ENCODE measurements around the gene ANKRD60.

ANKRD60 gene

GRCh38 chr20:58243653-58244410 lies 15.4 kb upstream of the ANKRD60 start:
- TF ChIP-seq CTCF (IDR thresholded peaks at IDR 0.05; ENCODE audit: low read depth, low read length): no peak
- no peak for DNase-seq (ENCODE audit: extremely low read depth, low read depth)

- no peak for TF ChIP-seq CTCF (IDR thresholded peaks at IDR 0.05; ENCODE audit: low read depth, low read length)
- no peak for DNase-seq (ENCODE audit: extremely low read depth, low read depth)
Observed at GRCh38 chr20:58242824-58243223, 14.4 kb upstream of the ANKRD60 start.

GRCh38 chr20:58241766-58242465 lies 13.5 kb upstream of the ANKRD60 start:
- no peak for TF ChIP-seq CTCF (IDR thresholded peaks at IDR 0.05; ENCODE audit: low read depth, low read length)

GRCh38 chr20:58240471-58240870 lies 12.0 kb upstream of the ANKRD60 start:
- no peak for TF ChIP-seq CTCF (IDR thresholded peaks at IDR 0.05; ENCODE audit: low read depth, low read length)
- no peak for DNase-seq (ENCODE audit: extremely low read depth, low read depth)

More at GRCh38 chr20:58241766-58242465, 13.5 kb upstream of the ANKRD60 start:
- DNase-seq (ENCODE audit: extremely low read depth, low read depth): no peak

- no peak for TF ChIP-seq CTCF (IDR thresholded peaks at IDR 0.05; ENCODE audit: low read depth, low read length)
- DNase-seq (ENCODE audit: extremely low read depth, low read depth): no peak
Observed at GRCh38 chr20:58239216-58239615, 10.8 kb upstream of the ANKRD60 start.

GRCh38 chr20:58238490-58238889 lies 10.0 kb upstream of the ANKRD60 start:
- DNase-seq (ENCODE audit: extremely low read depth, low read depth): no peak
- TF ChIP-seq CTCF (IDR thresholded peaks at IDR 0.05; ENCODE audit: low read depth, low read length): no peak
